Mesothelial cell of epicardium (in vitro differentiated cells): Measurements from ENCODE around the gene LAMC3. TPM values are rescaled to one million over a fixed set of nuclear protein-coding genes. Genes with fewer than 3 reads are reported as not detected.

Source experiments
- DNase-seq, 2 experiments: peaks; one replicate each; pipeline ENCODE4 v3.0.0; 2021; ENCODE audit warnings: low spot score in 2 of 2; ENCODE audit not compliant: unreplicated experiment in 2 of 2
- H3K27ac Mint-ChIP-seq: 2 replicates; pipeline ENCODE4 v1.8.0; 2021; ENCODE audit warnings: mixed read lengths
- H3K27me3 Mint-ChIP-seq: 2 replicates; pipeline ENCODE4 v1.8.0; 2021; ENCODE audit warnings: low read depth, mixed read lengths
- H3K36me3 Mint-ChIP-seq: 2 replicates; pipeline ENCODE4 v1.8.0; 2021; ENCODE audit warnings: mixed read lengths
- H3K4me1 Mint-ChIP-seq: 2 replicates; pipeline ENCODE4 v1.8.0; 2021; ENCODE audit warnings: mixed read lengths
- H3K4me3 Mint-ChIP-seq: 2 replicates; pipeline ENCODE4 v1.8.0; 2021; ENCODE audit warnings: mild to moderate bottlenecking, moderate library complexity, mixed read lengths
- H3K9me3 Mint-ChIP-seq: 2 replicates; pipeline ENCODE4 v1.8.0; 2021; ENCODE audit warnings: mixed read lengths
- total RNA-seq: library from RNA; stranded (reverse); gene quantifications from 3 replicates; pipeline ENCODE4 v1.2.1, GENCODE V29; 2021
- TF ChIP-seq, protein P1 (sequence below): fragments of 200-600 bp; sonication (generic); IDR thresholded peaks from one replicate; pipeline ENCODE4 v1.5.0; 2021; ENCODE audit warnings: antibody characterized with exemption; ENCODE audit not compliant: unreplicated experiment

The LAMC3 gene
- total RNA-seq, 1 donor from 2014 or later, result 18.3 TPM

DNA sequence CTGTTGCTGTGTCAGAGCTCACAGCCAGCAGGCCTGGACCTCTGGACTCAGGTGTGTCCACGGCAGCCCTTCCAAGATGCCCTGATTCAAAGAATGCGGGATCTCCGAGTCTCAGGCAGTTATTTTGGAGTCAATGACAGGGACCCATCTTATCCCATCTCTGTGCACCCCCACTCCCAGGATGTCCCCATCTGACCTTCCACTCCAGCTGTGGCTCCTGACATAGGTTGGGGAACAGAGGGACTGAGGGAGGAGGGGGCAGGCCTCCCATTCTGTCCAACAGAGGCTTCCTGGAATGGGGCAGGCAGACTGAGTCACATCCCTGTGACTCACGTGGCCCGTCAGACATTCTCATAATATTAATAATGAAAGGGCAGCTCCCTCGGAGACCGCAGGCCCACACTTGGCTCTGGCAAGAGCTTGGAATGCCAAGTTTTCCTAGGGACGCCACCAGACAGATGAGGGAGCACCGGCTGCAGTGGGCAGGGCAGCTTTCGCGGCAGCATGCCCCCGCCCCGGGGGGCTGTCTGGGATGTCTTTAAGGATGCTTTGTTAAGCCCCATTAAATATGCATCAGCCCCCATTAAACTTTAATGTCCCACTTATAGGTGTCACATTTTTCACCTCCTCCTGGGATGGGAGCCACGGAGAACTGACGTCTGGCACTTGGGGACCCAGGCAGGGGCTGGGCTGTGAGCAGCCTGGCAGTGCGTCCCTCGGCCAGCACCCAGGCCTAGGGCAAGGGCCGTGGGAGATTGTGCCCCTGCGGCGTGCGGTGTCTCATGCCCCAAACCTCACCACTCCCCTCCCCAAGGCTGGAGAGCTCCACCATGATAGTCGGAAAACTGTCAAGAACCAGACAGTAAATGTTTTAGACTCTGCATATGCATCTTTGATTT, 46.3 kb upstream of the LAMC3 start:
- H3K36me3 Mint-ChIP-seq, result peaks cover 5% of the 10 kb centered on the region
- H3K27me3 Mint-ChIP-seq, result no peaks in the 10 kb centered on the region
- peaks cover 13% of the 10 kb centered on the region for H3K9me3 Mint-ChIP-seq
- H3K4me1 Mint-ChIP-seq, result peaks cover 3% of the 10 kb centered on the region
- H3K4me3 Mint-ChIP-seq, result no peak overlapping the region
- H3K27ac Mint-ChIP-seq, result no peak overlapping the region
- TF ChIP-seq, protein P1, sequence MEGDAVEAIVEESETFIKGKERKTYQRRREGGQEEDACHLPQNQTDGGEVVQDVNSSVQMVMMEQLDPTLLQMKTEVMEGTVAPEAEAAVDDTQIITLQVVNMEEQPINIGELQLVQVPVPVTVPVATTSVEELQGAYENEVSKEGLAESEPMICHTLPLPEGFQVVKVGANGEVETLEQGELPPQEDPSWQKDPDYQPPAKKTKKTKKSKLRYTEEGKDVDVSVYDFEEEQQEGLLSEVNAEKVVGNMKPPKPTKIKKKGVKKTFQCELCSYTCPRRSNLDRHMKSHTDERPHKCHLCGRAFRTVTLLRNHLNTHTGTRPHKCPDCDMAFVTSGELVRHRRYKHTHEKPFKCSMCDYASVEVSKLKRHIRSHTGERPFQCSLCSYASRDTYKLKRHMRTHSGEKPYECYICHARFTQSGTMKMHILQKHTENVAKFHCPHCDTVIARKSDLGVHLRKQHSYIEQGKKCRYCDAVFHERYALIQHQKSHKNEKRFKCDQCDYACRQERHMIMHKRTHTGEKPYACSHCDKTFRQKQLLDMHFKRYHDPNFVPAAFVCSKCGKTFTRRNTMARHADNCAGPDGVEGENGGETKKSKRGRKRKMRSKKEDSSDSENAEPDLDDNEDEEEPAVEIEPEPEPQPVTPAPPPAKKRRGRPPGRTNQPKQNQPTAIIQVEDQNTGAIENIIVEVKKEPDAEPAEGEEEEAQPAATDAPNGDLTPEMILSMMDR, result no peak
- DNase-seq, result no peak

DNA sequence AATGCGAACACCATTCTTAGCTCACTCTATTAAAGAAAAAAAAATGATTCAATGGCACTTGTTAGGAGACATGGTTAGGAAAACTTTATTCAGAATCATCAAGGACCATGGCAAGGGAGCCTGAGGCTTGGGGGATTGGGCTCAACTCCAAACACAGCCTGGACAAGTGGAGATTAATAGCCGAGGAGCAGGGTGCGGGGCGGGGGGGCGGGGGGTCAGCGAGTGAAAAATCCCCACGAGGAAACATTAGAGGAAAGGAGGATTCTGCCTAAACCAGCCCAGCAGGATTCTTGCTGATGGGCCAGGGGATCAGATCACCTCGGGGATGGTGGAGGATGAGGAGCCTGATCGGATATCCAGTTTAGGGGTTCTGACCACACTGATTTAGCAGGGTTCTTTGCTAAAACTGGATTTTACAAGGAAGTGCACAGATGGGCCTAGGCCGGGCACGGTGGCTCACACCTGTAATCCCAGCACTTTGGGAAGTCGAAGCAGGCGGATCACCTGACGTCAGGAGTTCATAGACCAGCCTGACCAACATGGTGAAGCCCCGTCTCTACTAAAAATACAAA, 45.6 kb upstream of the LAMC3 start:
- TF ChIP-seq, protein P1, result no peak
- no peaks in the 10 kb centered on the region for H3K27me3 Mint-ChIP-seq
- peaks cover 13% of the 10 kb centered on the region for H3K9me3 Mint-ChIP-seq
- no peak overlapping the region for H3K27ac Mint-ChIP-seq
- peaks cover 3% of the 10 kb centered on the region for H3K4me1 Mint-ChIP-seq
- H3K4me3 Mint-ChIP-seq, result no peak overlapping the region
- no peak for DNase-seq
- peaks cover 5% of the 10 kb centered on the region for H3K36me3 Mint-ChIP-seq

- Mint-ChIP-seq H3K36me3 (peaks cover 3% of the 10 kb centered on the region), H3K9me3 (peaks cover 10% of the 10 kb centered on the region), H3K4me3 (no peak overlapping the region), H3K27me3 (no peaks in the 10 kb centered on the region), H3K27ac (no peak overlapping the region), H3K4me1 (peaks cover 3% of the 10 kb centered on the region)
- TF ChIP-seq, protein P1, result no peak
- no peak for DNase-seq
These were observed 45.1 kb upstream of the LAMC3 start for GRCh38 chr9:130963916-130964315.

DNA sequence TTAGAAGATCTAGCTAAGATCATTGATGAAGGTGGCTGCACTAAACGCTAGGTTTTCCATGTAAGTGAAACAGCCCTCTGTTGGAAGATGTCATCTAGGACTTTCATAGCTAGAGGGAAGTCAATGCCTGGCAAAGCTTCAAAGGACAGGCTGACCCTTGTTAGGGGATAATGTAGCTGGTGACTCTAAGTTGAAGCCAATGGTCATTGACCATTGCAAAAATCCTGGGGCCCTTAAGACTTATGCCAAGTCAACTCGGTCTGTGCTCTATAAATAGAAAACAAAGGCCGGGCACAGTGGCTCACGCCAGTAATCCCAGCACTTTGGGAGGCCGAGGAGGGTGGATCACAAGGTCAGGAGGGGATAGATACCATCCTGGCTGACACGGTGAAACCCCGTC, 43.3 kb upstream of the LAMC3 start:
- Mint-ChIP-seq H3K4me3 (no peak overlapping the region), H3K4me1 (peaks cover 3% of the 10 kb centered on the region), H3K9me3 (peaks cover 8% of the 10 kb centered on the region), H3K27ac (no peak overlapping the region), H3K36me3 (peaks cover 2% of the 10 kb centered on the region), H3K27me3 (no peaks in the 10 kb centered on the region)
- TF ChIP-seq, protein P1, result no peak
- DNase-seq, result no peak

GRCh38 chr9:130970052-130970451, 38.9 kb upstream of the LAMC3 start:
- Mint-ChIP-seq H3K4me3 (no peak overlapping the region), H3K4me1 (no peaks in the 10 kb centered on the region), H3K27ac (no peak overlapping the region), H3K27me3 (peaks cover 15% of the 10 kb centered on the region), H3K9me3 (peaks cover 5% of the 10 kb centered on the region), H3K36me3 (no peaks in the 10 kb centered on the region)
- TF ChIP-seq, protein P1, result no peak
- no peak for DNase-seq
